Measurements from ENCODE around the gene EIF4G3. TPM values are rescaled to one million over a fixed set of nuclear protein-coding genes. Genes with fewer than 3 reads are reported as not detected.

Gene EIF4G3
- total RNA-seq, 1 donor from 2014 or later = 81.3 TPM

DNA sequence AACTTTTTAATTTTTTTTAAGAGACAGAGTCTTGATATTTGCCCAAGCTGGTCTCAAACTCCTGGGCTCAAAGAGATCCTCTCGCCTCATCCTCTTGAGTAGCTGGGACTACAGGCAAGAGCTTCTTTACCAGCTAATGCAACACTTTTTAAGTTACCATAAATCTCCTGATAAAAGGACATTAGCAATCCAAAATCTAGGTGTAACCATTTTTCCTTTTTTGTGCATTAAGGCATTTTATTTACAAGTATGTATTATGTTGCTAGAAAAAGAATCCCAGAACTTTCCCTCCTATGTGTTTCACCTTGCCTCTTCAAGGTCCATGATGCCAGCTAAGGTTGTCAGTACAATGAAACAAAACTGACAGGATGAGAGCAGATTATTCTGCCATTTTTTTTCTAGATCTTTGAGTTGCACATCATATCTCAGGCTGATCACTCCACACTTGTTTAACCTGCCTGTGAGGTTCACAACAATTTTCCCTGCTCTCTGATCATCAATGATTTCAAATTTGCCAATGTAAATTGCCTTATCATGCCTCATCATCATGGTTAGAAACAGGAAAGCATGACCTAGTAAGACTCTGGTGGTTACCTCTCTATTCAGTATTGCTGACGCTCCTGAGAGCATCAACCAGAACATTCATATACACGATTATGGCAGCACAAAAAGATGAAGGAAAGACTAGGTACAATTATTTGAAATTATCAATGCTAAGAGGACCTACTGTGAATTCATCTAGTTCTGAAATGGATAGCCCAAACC is 173.2 kb downstream of the EIF4G3 start:
- Mint-ChIP-seq H3K9me3 (no peaks in the 10 kb centered on the region), H3K4me3 (no peak overlapping the region), H3K4me1 (no peaks in the 10 kb centered on the region), H3K27ac (no peak overlapping the region), H3K27me3 (no peaks in the 10 kb centered on the region), H3K36me3 (ENCODE audit: low read depth) (peaks cover 30% of the 10 kb centered on the region)
- intact Hi-C loops (cut with micrococcal nuclease) = no loop called here
- CTCF ChIA-PET = no interaction called here
- ATAC-seq (ENCODE audit: low read depth) (no peak), DNase-seq (no peak)
- TF ChIP-seq, protein P1, sequence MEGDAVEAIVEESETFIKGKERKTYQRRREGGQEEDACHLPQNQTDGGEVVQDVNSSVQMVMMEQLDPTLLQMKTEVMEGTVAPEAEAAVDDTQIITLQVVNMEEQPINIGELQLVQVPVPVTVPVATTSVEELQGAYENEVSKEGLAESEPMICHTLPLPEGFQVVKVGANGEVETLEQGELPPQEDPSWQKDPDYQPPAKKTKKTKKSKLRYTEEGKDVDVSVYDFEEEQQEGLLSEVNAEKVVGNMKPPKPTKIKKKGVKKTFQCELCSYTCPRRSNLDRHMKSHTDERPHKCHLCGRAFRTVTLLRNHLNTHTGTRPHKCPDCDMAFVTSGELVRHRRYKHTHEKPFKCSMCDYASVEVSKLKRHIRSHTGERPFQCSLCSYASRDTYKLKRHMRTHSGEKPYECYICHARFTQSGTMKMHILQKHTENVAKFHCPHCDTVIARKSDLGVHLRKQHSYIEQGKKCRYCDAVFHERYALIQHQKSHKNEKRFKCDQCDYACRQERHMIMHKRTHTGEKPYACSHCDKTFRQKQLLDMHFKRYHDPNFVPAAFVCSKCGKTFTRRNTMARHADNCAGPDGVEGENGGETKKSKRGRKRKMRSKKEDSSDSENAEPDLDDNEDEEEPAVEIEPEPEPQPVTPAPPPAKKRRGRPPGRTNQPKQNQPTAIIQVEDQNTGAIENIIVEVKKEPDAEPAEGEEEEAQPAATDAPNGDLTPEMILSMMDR (IDR thresholded peaks at IDR 0.05) = no peak
- POLR2A ChIA-PET = interaction anchor here (0.7 kb wide), 2 partner anchors 15 to 538 kb away, joined by 3 to 4 read pairs; no protein-coding TSS in a partner anchor

DNA sequence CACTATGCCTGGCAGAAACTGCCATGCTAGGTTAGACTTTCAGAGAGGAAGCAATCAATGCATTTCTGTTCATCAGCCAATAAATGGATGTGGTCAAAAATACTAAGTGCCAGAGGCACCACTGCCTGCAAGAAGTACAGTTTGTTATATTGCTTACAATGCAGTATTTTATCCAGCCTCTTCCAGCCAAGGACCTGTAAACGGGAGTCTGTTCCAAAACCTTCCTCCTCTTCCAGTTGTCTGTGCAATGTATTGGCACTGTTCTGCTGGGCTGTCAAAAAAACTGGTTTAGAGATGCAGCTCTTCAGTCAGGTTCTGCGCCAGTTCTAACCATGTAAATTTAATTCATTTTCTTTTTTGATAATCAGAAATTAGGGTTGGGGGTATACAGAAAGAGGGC is 175.7 kb downstream of the EIF4G3 start:
- peaks cover 34% of the 10 kb centered on the region for H3K36me3 Mint-ChIP-seq (ENCODE audit: low read depth)
- CTCF ChIA-PET = no interaction called here
- H3K9me3 Mint-ChIP-seq = no peaks in the 10 kb centered on the region
- POLR2A ChIA-PET = no interaction called here
- H3K27ac Mint-ChIP-seq = no peak overlapping the region
- no peaks in the 10 kb centered on the region for H3K27me3 Mint-ChIP-seq
- no peak overlapping the region for H3K4me3 Mint-ChIP-seq
- intact Hi-C loops (cut with micrococcal nuclease) = no loop called here
- ATAC-seq (ENCODE audit: low read depth) (no peak), DNase-seq (no peak)
- no peaks in the 10 kb centered on the region for H3K4me1 Mint-ChIP-seq
- TF ChIP-seq, protein P1 (IDR thresholded peaks at IDR 0.05) = no peak

DNA sequence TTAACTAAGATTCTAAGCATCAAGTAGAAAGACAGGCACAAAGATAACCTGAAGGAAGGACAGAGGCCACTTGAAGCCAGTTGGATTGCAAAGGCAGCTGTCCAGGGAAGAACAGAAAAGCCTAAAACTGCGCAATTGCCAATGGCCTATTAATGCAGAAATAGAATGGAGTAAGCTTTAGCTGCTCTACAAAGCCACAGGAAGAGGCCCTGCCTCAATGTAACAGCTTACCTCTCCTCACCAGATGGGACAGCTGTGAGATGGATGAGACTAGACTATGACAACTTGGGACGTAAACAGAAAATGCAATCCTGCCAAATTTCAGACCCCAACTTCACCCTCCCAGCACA is 176.5 kb downstream of the EIF4G3 start:
- TF ChIP-seq, protein P1 (IDR thresholded peaks at IDR 0.05) = no peak
- no peaks in the 10 kb centered on the region for H3K9me3 Mint-ChIP-seq
- ChIA-PET CTCF (no interaction called here), POLR2A (no interaction called here)
- H3K27me3 Mint-ChIP-seq = no peaks in the 10 kb centered on the region
- intact Hi-C loops (cut with micrococcal nuclease) = no loop called here
- H3K36me3 Mint-ChIP-seq (ENCODE audit: low read depth) = peaks cover 35% of the 10 kb centered on the region
- DNase-seq (no peak), ATAC-seq (ENCODE audit: low read depth) (no peak)
- no peaks in the 10 kb centered on the region for H3K4me1 Mint-ChIP-seq
- no peak overlapping the region for H3K27ac Mint-ChIP-seq
- no peak overlapping the region for H3K4me3 Mint-ChIP-seq

DNA sequence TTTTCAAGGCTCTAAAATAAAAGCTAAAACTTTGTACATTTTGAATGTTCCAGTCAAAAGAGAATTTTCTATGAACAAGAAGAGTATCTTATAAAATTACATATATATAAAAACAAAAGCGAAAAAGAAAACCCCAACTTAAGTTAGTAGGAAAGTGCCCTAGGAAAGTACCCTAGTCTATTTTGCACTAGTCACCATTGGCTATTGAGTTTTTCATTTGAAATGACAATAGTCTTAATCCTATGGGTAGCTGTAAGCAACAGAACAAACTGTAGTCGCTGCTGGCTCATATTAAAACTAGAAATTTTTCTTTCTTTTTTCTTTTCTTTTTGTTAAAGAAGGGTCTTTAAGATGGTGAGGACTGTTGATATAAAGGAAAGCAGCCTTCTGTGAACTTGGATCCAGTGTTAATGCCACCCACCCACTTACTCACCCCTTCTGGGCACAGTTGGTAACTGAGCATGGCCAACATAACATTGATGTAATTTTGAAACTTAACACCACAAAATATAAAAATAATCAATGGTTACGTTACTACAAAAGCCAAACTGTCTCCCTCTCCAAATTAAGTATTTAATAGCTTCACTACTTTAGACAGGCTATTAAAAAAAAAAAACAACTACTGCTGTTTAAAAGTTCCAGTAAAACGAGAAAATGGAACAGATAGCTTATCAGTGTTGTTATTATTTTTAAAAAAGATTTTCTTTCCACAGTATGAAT is 177.0 kb downstream of the EIF4G3 start:
- ATAC-seq (ENCODE audit: low read depth) (no peak), DNase-seq (no peak)
- H3K4me1 Mint-ChIP-seq = no peaks in the 10 kb centered on the region
- CTCF ChIA-PET = no interaction called here
- TF ChIP-seq, protein P1 (IDR thresholded peaks at IDR 0.05) = no peak
- no peak overlapping the region for H3K4me3 Mint-ChIP-seq
- H3K9me3 Mint-ChIP-seq = no peaks in the 10 kb centered on the region
- no peaks in the 10 kb centered on the region for H3K27me3 Mint-ChIP-seq
- intact Hi-C loops (cut with micrococcal nuclease) = no loop called here
- H3K27ac Mint-ChIP-seq = no peak overlapping the region
- H3K36me3 Mint-ChIP-seq (ENCODE audit: low read depth) = peaks cover 35% of the 10 kb centered on the region
- POLR2A ChIA-PET = no interaction called here

DNA sequence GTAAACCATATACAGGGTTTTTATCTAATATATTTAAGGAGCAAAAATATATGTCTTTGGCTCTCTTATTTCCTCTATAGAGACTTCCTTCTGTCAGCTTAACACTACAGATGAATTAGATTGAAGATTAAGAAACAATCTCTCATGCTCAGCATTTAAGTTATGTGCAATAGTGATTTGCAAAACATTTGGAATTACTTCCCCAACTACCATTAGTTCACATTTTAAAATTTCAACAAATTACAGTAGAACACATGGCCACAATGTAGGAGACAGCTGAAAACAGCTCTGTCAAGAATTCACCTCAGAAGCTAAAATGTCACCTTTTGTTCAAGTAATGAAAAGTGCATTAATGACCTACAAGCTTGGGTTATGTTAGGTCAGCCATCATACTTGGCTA is 177.9 kb downstream of the EIF4G3 start:
- no peaks in the 10 kb centered on the region for H3K27me3 Mint-ChIP-seq
- H3K27ac Mint-ChIP-seq = no peak overlapping the region
- CTCF ChIA-PET = no interaction called here
- no peak for ATAC-seq (ENCODE audit: low read depth)
- TF ChIP-seq, protein P1 (IDR thresholded peaks at IDR 0.05) = no peak
- intact Hi-C loops (cut with micrococcal nuclease) = no loop called here
- POLR2A ChIA-PET = no interaction called here
- H3K4me1 Mint-ChIP-seq = peaks cover under 1% of the 10 kb centered on the region
- no peak for DNase-seq
- H3K36me3 Mint-ChIP-seq (ENCODE audit: low read depth) = peaks cover 38% of the 10 kb centered on the region
- H3K4me3 Mint-ChIP-seq = no peak overlapping the region
- H3K9me3 Mint-ChIP-seq = no peaks in the 10 kb centered on the region
